Fibroblast of lung (primary cell): ENCODE data around the gene CD68. TPM values are rescaled to one million over a fixed set of nuclear protein-coding genes. Genes with fewer than 3 reads are reported as not detected.

ENCODE experiments used
- DNase-seq, 2 donors: peaks; one replicate each; pipeline versions ENCODE4 v3.0.0 to v3.0.0-alpha.2; 2010; ENCODE audit warnings: low read depth in 2 of 2
- H2AFZ ChIP-seq: 2 replicates; pipeline ENCODE4 v1.5.1; 2012; ENCODE audit warnings: low read length, control low read depth, inconsistent platforms
- H3K27ac ChIP-seq: 2 replicates; pipeline ENCODE4 v1.5.1; 2011; ENCODE audit warnings: low read length, control low read depth; ENCODE audit not compliant: insufficient read depth
- H3K27me3 ChIP-seq: 2 replicates; pipeline ENCODE4 v1.5.1; 2011; ENCODE audit warnings: mild to moderate bottlenecking, low read length; ENCODE audit not compliant: control insufficient read depth, insufficient read depth
- H3K36me3 ChIP-seq: 2 replicates; pipeline ENCODE4 v1.5.1; 2011; ENCODE audit warnings: low read length; ENCODE audit not compliant: control insufficient read depth, insufficient read depth
- H3K4me1 ChIP-seq: 2 replicates; pipeline ENCODE4 v1.5.1; 2011; ENCODE audit warnings: low read length; ENCODE audit not compliant: control insufficient read depth, insufficient read depth; ENCODE audit errors: extremely low read depth
- H3K4me2 ChIP-seq: 2 replicates; pipeline ENCODE4 v1.5.1; 2011; ENCODE audit warnings: low read length, control low read depth; ENCODE audit not compliant: insufficient read depth; ENCODE audit errors: extremely low read depth
- H3K4me3 ChIP-seq, 4 experiments: fragments of 200-600 bp in 1 of 4; sonication (generic) in 1 of 4; replicated peaks in 1 of 4; 2 replicates each; pipeline ENCODE4 v1.5.1; 2011 to 2016; ENCODE audit warnings: low read length in 4 of 4, low read depth in 3 of 4, mild to moderate bottlenecking in 3 of 4, control low read depth in 2 of 4, inconsistent platforms in 1 of 4, mixed read lengths in 1 of 4; ENCODE audit not compliant: insufficient read depth in 1 of 4; ENCODE audit errors: control extremely low read depth in 1 of 4
- H3K79me2 ChIP-seq: 2 replicates; pipeline ENCODE4 v1.5.1; 2012; ENCODE audit warnings: mild to moderate bottlenecking, low read length, inconsistent platforms; ENCODE audit not compliant: control insufficient read depth, insufficient read depth
- H3K9ac ChIP-seq: 2 replicates; pipeline ENCODE4 v1.5.1; 2011; ENCODE audit warnings: mild to moderate bottlenecking, low read length, control low read depth; ENCODE audit not compliant: insufficient read depth
- H3K9me3 ChIP-seq: 2 replicates; pipeline ENCODE4 v1.5.1; 2012; ENCODE audit warnings: low read depth, low read length; ENCODE audit not compliant: control insufficient read depth, insufficient read depth
- H4K20me1 ChIP-seq: 2 replicates; pipeline ENCODE4 v1.5.1; 2011; ENCODE audit warnings: low read length; ENCODE audit not compliant: control insufficient read depth, insufficient read depth; ENCODE audit errors: extremely low read depth
- EZH2 ChIP-seq: IDR thresholded peaks from 2 replicates; pipeline ENCODE4 v1.5.1; 2012; ENCODE audit warnings: low read length, control low read depth, mild to moderate bottlenecking; ENCODE audit errors: missing control alignments
- polyA plus RNA-seq, 2 donors: library from polyadenylated mRNA; depleted of rRNA in 1 of 2; stranded (reverse) in 1 of 2; unstranded in 1 of 2; fragments of >200 nt; gene quantifications; 2 replicates each; pipeline ENCODE4 v1.2.1, GENCODE V29; 2011 to 2012; ENCODE audit warnings: missing spikeins in 1 of 2
- total RNA-seq: library from RNA; depleted of rRNA; stranded (reverse); fragments of >200 nt; gene quantifications from 2 replicates; pipeline ENCODE4 v1.2.1, GENCODE V29; 2014
- TF ChIP-seq, protein P1 (sequence below), 2 donors: IDR thresholded peaks in 1 of 2; conservative IDR thresholded peaks in 1 of 2; 1 replicate in 1 of 2; 2 replicates in 1 of 2; pipeline ENCODE4 v1.5.1; 2011 to 2012; ENCODE audit warnings: low read length in 2 of 2, control low read depth in 1 of 2, inconsistent platforms in 1 of 2, low read depth in 1 of 2, mild to moderate bottlenecking in 1 of 2

CD68 gene
- total and polyA plus RNA-seq, 2 donors (not counting 1 experiment from before 2014, with no cell fraction given): 29.4 to 90.4 TPM

DNA sequence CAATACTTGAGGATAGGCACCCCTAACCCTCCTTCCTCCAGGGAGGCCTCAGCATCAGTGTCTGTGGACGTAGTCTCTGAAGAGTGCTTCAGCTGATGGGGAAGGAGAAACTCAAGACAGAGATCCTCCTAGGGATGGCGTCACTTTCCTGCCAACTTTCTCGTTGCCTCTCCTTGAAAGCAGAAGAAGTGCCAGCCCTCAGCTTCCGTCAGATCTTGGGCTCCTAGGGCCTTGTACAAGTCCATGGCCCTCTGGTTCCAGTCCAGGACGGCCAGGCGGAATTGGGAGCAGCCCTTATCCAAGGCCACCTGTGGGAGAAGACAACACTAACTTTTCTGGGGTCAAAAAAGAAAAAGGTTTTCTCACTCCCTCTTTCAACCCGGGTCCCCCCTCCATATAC is 46.9 kb downstream of the CD68 start:
- Histone ChIP-seq H3K79me2 (peaks cover 8% of the 10 kb centered on the region), H3K9me3 (no peaks in the 10 kb centered on the region), H3K36me3 (no peaks in the 10 kb centered on the region), H3K27ac (no peak overlapping the region), H3K9ac (no peak overlapping the region), H3K4me2 (peak overlapping the region; percentile 95), H3K4me1 (peaks cover 5% of the 10 kb centered on the region), H3K27me3 (no peaks in the 10 kb centered on the region), H2AFZ (no peak overlapping the region), H4K20me1 (no peaks in the 10 kb centered on the region), H3K4me3 (peak overlapping the region in 3 of 4 experiments; percentile 62 to 86 (median 80))
- no peak for DNase-seq
- no peak for TF ChIP-seq EZH2
- TF ChIP-seq, protein P1, sequence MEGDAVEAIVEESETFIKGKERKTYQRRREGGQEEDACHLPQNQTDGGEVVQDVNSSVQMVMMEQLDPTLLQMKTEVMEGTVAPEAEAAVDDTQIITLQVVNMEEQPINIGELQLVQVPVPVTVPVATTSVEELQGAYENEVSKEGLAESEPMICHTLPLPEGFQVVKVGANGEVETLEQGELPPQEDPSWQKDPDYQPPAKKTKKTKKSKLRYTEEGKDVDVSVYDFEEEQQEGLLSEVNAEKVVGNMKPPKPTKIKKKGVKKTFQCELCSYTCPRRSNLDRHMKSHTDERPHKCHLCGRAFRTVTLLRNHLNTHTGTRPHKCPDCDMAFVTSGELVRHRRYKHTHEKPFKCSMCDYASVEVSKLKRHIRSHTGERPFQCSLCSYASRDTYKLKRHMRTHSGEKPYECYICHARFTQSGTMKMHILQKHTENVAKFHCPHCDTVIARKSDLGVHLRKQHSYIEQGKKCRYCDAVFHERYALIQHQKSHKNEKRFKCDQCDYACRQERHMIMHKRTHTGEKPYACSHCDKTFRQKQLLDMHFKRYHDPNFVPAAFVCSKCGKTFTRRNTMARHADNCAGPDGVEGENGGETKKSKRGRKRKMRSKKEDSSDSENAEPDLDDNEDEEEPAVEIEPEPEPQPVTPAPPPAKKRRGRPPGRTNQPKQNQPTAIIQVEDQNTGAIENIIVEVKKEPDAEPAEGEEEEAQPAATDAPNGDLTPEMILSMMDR (conservative IDR thresholded peaks at IDR 0.05 in 1 of 2, IDR thresholded peaks at IDR 0.05 in 1 of 2; ENCODE audit: low read depth in 1 of 2, low read length in 2 of 2): no peak

- peak overlapping the region; percentile 62 to 86 (median 76) for H3K4me3 ChIP-seq
- peak overlapping the region; percentile 95 for H3K4me2 ChIP-seq
- no peaks in the 10 kb centered on the region for H3K9me3 ChIP-seq
- H3K4me1 ChIP-seq: peaks cover 5% of the 10 kb centered on the region
- H3K27ac ChIP-seq: peak overlapping the region; percentile 83
- no peak for TF ChIP-seq EZH2
- TF ChIP-seq, protein P1 (conservative IDR thresholded peaks at IDR 0.05 in 1 of 2, IDR thresholded peaks at IDR 0.05 in 1 of 2; ENCODE audit: low read depth in 1 of 2, low read length in 2 of 2): no peak
- peaks cover 8% of the 10 kb centered on the region for H3K79me2 ChIP-seq
- no peaks in the 10 kb centered on the region for H4K20me1 ChIP-seq
- peak in 1 of 2 donors; percentile 10 for DNase-seq
- peak overlapping the region; percentile 89 for H3K9ac ChIP-seq
- no peaks in the 10 kb centered on the region for H3K27me3 ChIP-seq
- no peak overlapping the region for H2AFZ ChIP-seq
- H3K36me3 ChIP-seq: no peaks in the 10 kb centered on the region
These were observed 47.5 kb downstream of the CD68 start for GRCh38 chr17:7626956-7627249.

DNA sequence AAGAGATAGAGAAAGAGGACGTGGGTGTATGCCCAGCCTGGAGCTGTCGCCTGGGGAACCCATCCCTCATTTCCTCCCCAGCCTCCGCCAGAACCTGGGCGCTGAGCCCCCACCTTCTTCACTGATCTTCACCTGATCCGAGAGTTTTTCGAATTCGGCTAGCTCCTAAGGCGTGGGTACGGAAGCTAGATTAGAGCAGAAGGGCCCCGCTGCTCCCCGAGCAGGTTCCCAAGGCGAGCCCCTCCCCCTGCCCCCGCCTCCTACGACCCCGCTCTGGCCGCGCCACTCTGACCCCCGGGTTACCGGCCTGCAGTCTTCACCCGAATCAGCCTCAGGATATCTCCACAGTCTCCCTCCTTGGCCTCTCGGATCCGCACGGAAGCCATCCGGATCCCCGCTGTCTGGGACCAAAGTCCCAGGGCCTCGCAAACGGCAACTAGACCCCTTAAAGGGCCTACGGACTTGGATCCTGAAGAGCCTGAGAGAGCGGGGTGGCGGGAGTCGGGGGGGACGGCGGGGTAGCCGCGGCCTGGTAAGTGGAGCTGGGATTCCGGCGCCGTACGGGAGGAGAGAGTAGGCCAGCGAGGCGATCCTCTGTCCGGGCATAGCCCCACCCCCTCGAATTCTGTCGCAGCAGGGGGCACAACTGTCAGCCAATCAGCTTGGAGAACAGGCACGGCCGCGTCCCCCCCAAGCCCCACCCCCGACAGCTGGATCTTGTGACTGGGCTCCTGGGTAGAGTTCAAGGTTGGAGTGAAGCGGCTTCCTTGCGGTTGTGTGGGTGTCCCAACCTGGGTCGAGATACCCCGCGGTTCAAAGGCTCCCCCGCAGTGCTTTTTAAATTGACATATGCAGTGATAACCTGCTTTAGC is 48.0 kb downstream of the CD68 start, which contains the start of gene SAT2:
Gene SAT2 (minus strand): TSS at position 572 of the 872 bp plus-strand sequence. CDS start 186 bp downstream, at position 386.
- Histone ChIP-seq H3K4me1 (peaks cover 5% of the 10 kb centered on the region), H3K36me3 (no peaks in the 10 kb centered on the region), H2AFZ (peak within 1 kb of the TSS; percentile 43), H3K9me3 (no peaks in the 10 kb centered on the region), H3K4me2 (peak within 1 kb of the TSS; percentile 95), H3K4me3 (peak within 1 kb of the TSS; percentile 62 to 86 (median 76)), H3K79me2 (peaks cover 8% of the 10 kb centered on the region), H3K9ac (peak within 1 kb of the TSS; percentile 89), H3K27me3 (no peaks in the 10 kb centered on the region), H4K20me1 (no peaks in the 10 kb centered on the region), H3K27ac (peak within 1 kb of the TSS; percentile 83)
- TF ChIP-seq EZH2: no peak
- TF ChIP-seq, protein P1 (conservative IDR thresholded peaks at IDR 0.05 in 1 of 2, IDR thresholded peaks at IDR 0.05 in 1 of 2; ENCODE audit: low read depth in 1 of 2, low read length in 2 of 2): no peak
- DNase-seq: peak; percentile 90 to 95
